Trophoblast cell (in vitro differentiated cells and primary cell): ENCODE data around the gene ELAVL3.
A peak's percentile ranks its signal among the peaks of the same experiment; 100 is the strongest.

Experiments used
- DNase-seq, 2 donors: peaks; one replicate each; pipeline ENCODE4 v3.0.0-alpha.2; 2016
- H2AFZ ChIP-seq: 2 replicates; pipeline ENCODE4 v1.6.1; 2013; ENCODE audit warnings: low read length, moderate library complexity, mild to moderate bottlenecking; ENCODE audit not compliant: insufficient read depth, poor library complexity
- H2AK5ac ChIP-seq: 2 replicates; pipeline ENCODE4 v1.6.1; 2013; ENCODE audit warnings: mild to moderate bottlenecking, low read length
- H2BK120ac ChIP-seq: 2 replicates; pipeline ENCODE4 v1.6.1; 2013; ENCODE audit warnings: low read length, mild to moderate bottlenecking, moderate library complexity; ENCODE audit not compliant: insufficient read depth, poor library complexity
- H2BK12ac ChIP-seq: 2 replicates; pipeline ENCODE4 v1.6.1; 2013; ENCODE audit warnings: mild to moderate bottlenecking, low read length, moderate library complexity
- H2BK5ac ChIP-seq: 2 replicates; pipeline ENCODE4 v1.6.1; 2013; ENCODE audit warnings: low read length, low read depth, moderate library complexity, mild to moderate bottlenecking; ENCODE audit not compliant: poor library complexity
- H3K14ac ChIP-seq: 2 replicates; pipeline ENCODE4 v1.6.1; 2013; ENCODE audit warnings: mild to moderate bottlenecking, low read length
- H3K18ac ChIP-seq: 2 replicates; pipeline ENCODE4 v1.6.1; 2013; ENCODE audit warnings: mild to moderate bottlenecking, low read length
- H3K23ac ChIP-seq: 2 replicates; pipeline ENCODE4 v1.6.1; 2013; ENCODE audit warnings: low read length
- H3K27ac ChIP-seq: 2 replicates; pipeline ENCODE4 v1.5.1; 2013; ENCODE audit warnings: low read depth, mild to moderate bottlenecking, inconsistent platforms, low read length, moderate library complexity
- H3K27me3 ChIP-seq: 2 replicates; pipeline ENCODE4 v1.6.1; 2013; ENCODE audit warnings: inconsistent platforms, mild to moderate bottlenecking, low read length, moderate library complexity; ENCODE audit not compliant: insufficient read depth
- H3K36me3 ChIP-seq, 2 experiments: 1 replicate in 1 of 2; 2 replicates in 1 of 2; pipeline ENCODE4 v1.6.1; 2013; ENCODE audit warnings: low read length in 2 of 2, mild to moderate bottlenecking in 2 of 2, moderate library complexity in 1 of 2; ENCODE audit not compliant: insufficient read depth in 2 of 2, control insufficient read depth in 1 of 2
- H3K4ac ChIP-seq: 2 replicates; pipeline ENCODE4 v1.6.1; 2013; ENCODE audit warnings: low read depth, mild to moderate bottlenecking, low read length, moderate library complexity
- H3K4me1 ChIP-seq, 2 experiments: 1 replicate in 1 of 2; 2 replicates in 1 of 2; pipeline ENCODE4 v1.6.1; 2013; ENCODE audit warnings: low read length in 2 of 2, mild to moderate bottlenecking in 2 of 2, moderate library complexity in 1 of 2; ENCODE audit not compliant: insufficient read depth in 2 of 2, control insufficient read depth in 1 of 2
- H3K4me2 ChIP-seq: 2 replicates; pipeline ENCODE4 v1.6.1; 2013; ENCODE audit warnings: inconsistent platforms, mild to moderate bottlenecking, low read length, moderate library complexity
- H3K4me3 ChIP-seq: 2 replicates; pipeline ENCODE4 v1.5.1; 2013; ENCODE audit warnings: mild to moderate bottlenecking, low read depth, low read length, inconsistent platforms
- H3K79me1 ChIP-seq: one replicate; pipeline ENCODE4 v1.6.1; 2013; ENCODE audit warnings: low read length
- H3K79me2 ChIP-seq: 2 replicates; pipeline ENCODE4 v1.6.1; 2013; ENCODE audit warnings: low read length, mild to moderate bottlenecking; ENCODE audit not compliant: control insufficient read depth, insufficient read depth, poor library complexity
- H3K9ac ChIP-seq: 2 replicates; pipeline ENCODE4 v1.6.1; 2013; ENCODE audit warnings: mild to moderate bottlenecking, low read length
- H3K9me3 ChIP-seq: 2 replicates; pipeline ENCODE4 v1.6.1; 2013; ENCODE audit warnings: low read depth, mild to moderate bottlenecking, control low read depth, inconsistent platforms, low read length; ENCODE audit not compliant: insufficient read depth
- H4K12ac ChIP-seq: 2 replicates; pipeline ENCODE4 v1.6.1; 2013; ENCODE audit warnings: low read depth, mild to moderate bottlenecking, low read length, moderate library complexity
- H4K8ac ChIP-seq: 2 replicates; pipeline ENCODE4 v1.6.1; 2013; ENCODE audit warnings: low read depth, mild to moderate bottlenecking, low read length, moderate library complexity
- H4K91ac ChIP-seq: one replicate; pipeline ENCODE4 v1.6.1; 2013; ENCODE audit warnings: low read depth, mild to moderate bottlenecking, low read length, moderate library complexity
- WGBS: extraction: QIAGEN DNeasy Blood & Tissue Kit; methylation state at CpG from one replicate; pipeline ENCODE4 v1.1.7; 2013; ENCODE audit warnings: missing lambda C conversion rate; ENCODE audit not compliant: insufficient read length, insufficient coverage; ENCODE audit errors: extremely low coverage; 5-methylcytosine and 5-hydroxymethylcytosine counted together

Gene ELAVL3

GRCh38 chr19:11485245-11485837 is 4.5 kb upstream of the ELAVL3 start:
- Histone ChIP-seq H2BK5ac (no peak overlapping the region), H3K9me3 (peaks cover 9% of the 10 kb centered on the region), H3K79me1 (no peaks in the 10 kb centered on the region), H3K4me3 (no peak overlapping the region), H3K9ac (no peak overlapping the region), H4K12ac (no peak overlapping the region), H2AK5ac (no peak overlapping the region), H3K4me2 (no peak overlapping the region), H2AFZ (no peak overlapping the region), H3K27ac (no peak overlapping the region), H3K23ac (no peak overlapping the region), H2BK120ac (no peak overlapping the region), H2BK12ac (no peak overlapping the region), H4K91ac (no peak overlapping the region), H3K27me3 (peaks cover 21% of the 10 kb centered on the region), H3K4me1 (peaks cover 8 to 10% of the 10 kb centered on the region in 2 experiments), H3K4ac (no peak overlapping the region), H3K79me2 (no peaks in the 10 kb centered on the region), H3K18ac (no peak overlapping the region), H3K14ac (no peak overlapping the region), H3K36me3 (peaks cover 10 to 11% of the 10 kb centered on the region in 2 experiments), H4K8ac (no peak overlapping the region)
- no CpG with 5 or more reads among the region's 13 CpGs for WGBS
- no peak for DNase-seq

GRCh38 chr19:11483366-11484111 is 2.7 kb upstream of the ELAVL3 start:
- Histone ChIP-seq H3K36me3 (peaks cover 5 to 10% of the 10 kb centered on the region in 2 experiments), H2BK5ac (no peak overlapping the region), H3K79me1 (no peaks in the 10 kb centered on the region), H2AFZ (no peak overlapping the region), H4K8ac (no peak overlapping the region), H4K91ac (no peak overlapping the region), H3K4ac (no peak overlapping the region), H3K79me2 (no peaks in the 10 kb centered on the region), H3K23ac (no peak overlapping the region), H3K4me3 (no peak overlapping the region), H3K27me3 (peaks cover 38% of the 10 kb centered on the region), H4K12ac (no peak overlapping the region), H3K18ac (no peak overlapping the region), H2BK120ac (no peak overlapping the region), H3K9ac (no peak overlapping the region), H3K4me1 (peaks cover 8 to 10% of the 10 kb centered on the region in 2 experiments), H3K14ac (no peak overlapping the region), H2BK12ac (no peak overlapping the region), H3K27ac (no peak overlapping the region), H3K9me3 (peaks cover 10% of the 10 kb centered on the region), H2AK5ac (no peak overlapping the region), H3K4me2 (no peak overlapping the region)
- DNase-seq: no peak
- no CpG with 5 or more reads among the region's 57 CpGs for WGBS

- no peak overlapping the region for H3K23ac ChIP-seq
- H4K8ac ChIP-seq: no peak overlapping the region
- no peaks in the 10 kb centered on the region for H3K79me2 ChIP-seq
- no peak overlapping the region for H2BK12ac ChIP-seq
- H3K18ac ChIP-seq: no peak overlapping the region
- no peak overlapping the region for H3K4ac ChIP-seq
- H2BK5ac ChIP-seq: no peak overlapping the region
- no peak overlapping the region for H2AFZ ChIP-seq
- H3K9ac ChIP-seq: no peak overlapping the region
- H3K9me3 ChIP-seq: peaks cover 13% of the 10 kb centered on the region
- no peak overlapping the region for H2BK120ac ChIP-seq
- no peak overlapping the region for H3K14ac ChIP-seq
- H3K36me3 ChIP-seq: peaks cover 5 to 9% of the 10 kb centered on the region in 2 experiments
- no peak overlapping the region for H4K91ac ChIP-seq
- peak overlapping the region; percentile 42 for H3K4me2 ChIP-seq
- H3K4me1 ChIP-seq: peaks cover 8 to 10% of the 10 kb centered on the region in 2 experiments
- H3K27me3 ChIP-seq: peaks cover 42% of the 10 kb centered on the region
- no peak overlapping the region for H3K27ac ChIP-seq
- H3K4me3 ChIP-seq: no peak overlapping the region
- no peak overlapping the region for H2AK5ac ChIP-seq
- no peak overlapping the region for H4K12ac ChIP-seq
- H3K79me1 ChIP-seq: no peaks in the 10 kb centered on the region
- peak; percentile 83 to 87 for DNase-seq
- WGBS: no CpG with 5 or more reads among the region's 58 CpGs
These were observed 1.7 kb upstream of the ELAVL3 start for GRCh38 chr19:11482384-11483050.

GRCh38 chr19:11481534-11482383 is 913 bp upstream of the ELAVL3 start:
- H2BK5ac ChIP-seq: no peak overlapping the region
- H3K27me3 ChIP-seq: peaks cover 42% of the 10 kb centered on the region
- no peak overlapping the region for H4K8ac ChIP-seq
- no peak overlapping the region for H2AFZ ChIP-seq
- WGBS: no CpG with 5 or more reads among the region's 50 CpGs
- H3K9me3 ChIP-seq: peaks cover 11% of the 10 kb centered on the region
- H3K4me3 ChIP-seq: no peak overlapping the region
- H3K18ac ChIP-seq: no peak overlapping the region
- H4K12ac ChIP-seq: no peak overlapping the region
- no peak overlapping the region for H2BK12ac ChIP-seq
- peak overlapping the region; percentile 42 for H3K4me2 ChIP-seq
- peaks cover 2 to 3% of the 10 kb centered on the region in 2 experiments for H3K36me3 ChIP-seq
- no peak overlapping the region for H4K91ac ChIP-seq
- H3K4ac ChIP-seq: no peak overlapping the region
- no peaks in the 10 kb centered on the region for H3K79me2 ChIP-seq
- H3K79me1 ChIP-seq: no peaks in the 10 kb centered on the region
- no peak overlapping the region for H3K9ac ChIP-seq
- no peak overlapping the region for H2AK5ac ChIP-seq
- H3K23ac ChIP-seq: no peak overlapping the region
- peak in 1 of 2 donors; percentile 20 for DNase-seq
- peaks cover 8 to 10% of the 10 kb centered on the region in 2 experiments for H3K4me1 ChIP-seq
- H2BK120ac ChIP-seq: no peak overlapping the region
- H3K14ac ChIP-seq: no peak overlapping the region
- no peak overlapping the region for H3K27ac ChIP-seq
